HG02938 (cell line): Measurements from ENCODE around the gene CSNK1G2.

Source experiments
- ATAC-seq: cut with Tn5 transposase; IDR thresholded peaks from one replicate; pipeline ENCODE4 v1.9.1; 2021; ENCODE audit warnings: mild to moderate bottlenecking, moderate library complexity; ENCODE audit not compliant: unreplicated experiment

Gene CSNK1G2

DNA sequence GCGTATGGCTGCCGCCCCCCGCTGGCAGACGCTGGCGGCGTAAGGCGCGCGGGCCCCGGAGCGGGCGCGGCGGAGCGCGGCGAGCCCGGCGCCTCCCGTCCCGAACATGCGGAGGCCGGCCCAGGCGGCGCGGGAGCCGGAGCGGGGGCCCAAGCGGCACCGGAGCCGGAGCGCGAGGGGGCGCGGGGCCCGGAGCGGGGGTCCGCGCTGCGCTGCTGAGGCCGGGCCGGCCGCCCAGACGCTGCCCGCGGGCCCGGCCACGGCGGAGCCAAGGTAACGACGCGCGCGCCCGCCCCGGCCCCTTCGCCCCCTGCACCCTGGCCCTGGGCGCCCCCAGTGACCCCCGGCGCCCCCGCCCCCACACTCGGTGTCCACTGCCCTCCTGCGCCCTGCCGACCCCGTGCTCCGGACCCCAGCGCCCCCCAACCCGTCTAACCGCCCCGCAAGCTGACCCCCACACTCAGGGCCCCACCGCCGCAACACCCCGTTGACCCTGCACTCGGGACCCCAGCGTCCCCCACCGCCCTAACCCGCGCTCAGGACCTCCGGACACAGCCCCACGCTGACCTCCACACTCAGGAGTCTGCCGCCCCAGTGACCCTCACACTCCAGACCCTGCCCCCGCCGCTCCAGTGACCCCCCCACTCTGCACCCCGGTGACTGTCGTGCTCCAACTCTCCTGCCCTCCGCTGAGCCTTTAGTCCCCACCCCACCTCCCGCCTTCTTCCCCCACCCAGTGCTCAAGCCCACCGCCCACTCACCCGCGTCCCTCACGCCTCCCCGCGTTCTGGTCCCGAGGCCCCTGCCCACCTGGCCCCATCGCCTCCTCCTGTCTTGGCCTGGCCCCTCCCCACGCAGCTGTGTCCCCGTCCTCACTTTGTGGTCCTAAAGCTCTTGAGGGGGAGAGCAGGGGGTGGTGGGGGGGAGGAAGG is at the start of gene CSNK1G2:
Gene CSNK1G2 (plus strand): TSS at position 27 of the 932 bp plus-strand sequence. CDS start 28,601 bp downstream, outside the sequence.
- ATAC-seq, result no peak

GRCh38 chr19:1893791-1894190 is 47.2 kb upstream of the CSNK1G2 start:
- no peak for ATAC-seq

DNA sequence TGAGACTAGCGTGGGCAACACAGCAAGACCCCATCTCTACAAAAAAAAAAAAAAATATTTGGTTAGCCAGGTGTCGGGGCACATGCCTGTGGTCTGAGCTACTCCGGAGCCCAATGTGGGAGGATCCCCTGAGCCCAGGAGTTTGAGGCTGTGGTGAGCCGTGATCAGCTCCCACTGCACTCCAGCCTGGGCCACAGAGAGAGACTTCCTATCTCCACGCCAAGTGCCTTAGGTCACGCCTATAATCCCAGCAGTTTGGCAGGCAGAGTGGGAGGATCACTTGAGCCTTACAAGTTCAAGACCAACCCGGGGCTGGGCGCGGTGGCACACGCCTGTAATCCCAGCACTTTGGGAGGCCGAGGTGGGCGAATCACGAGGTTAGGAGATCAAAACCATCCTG is 44.5 kb upstream of the CSNK1G2 start:
- ATAC-seq, result no peak

- no peak for ATAC-seq
Measured at GRCh38 chr19:1901940-1902404, 39.0 kb upstream of the CSNK1G2 start.

DNA sequence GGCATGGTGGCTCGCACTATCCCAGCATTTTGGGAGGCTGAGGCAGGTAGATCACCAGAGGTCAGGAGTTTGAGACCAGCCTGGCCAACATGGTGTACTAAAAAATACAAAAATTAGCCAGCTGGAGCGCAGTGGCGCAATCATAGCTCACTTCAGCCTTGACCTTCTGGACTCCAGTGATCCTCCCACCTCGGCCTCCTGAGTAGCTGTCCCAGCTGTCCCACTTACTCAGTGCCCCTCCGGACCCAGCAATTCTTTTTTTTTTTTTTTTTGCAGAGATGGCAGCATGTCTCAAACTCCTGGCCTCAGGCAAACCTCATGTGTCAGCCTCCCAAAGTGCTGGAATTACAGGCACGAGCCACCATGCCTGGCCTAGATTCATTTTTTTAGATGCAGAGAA is 38.0 kb upstream of the CSNK1G2 start:
- no peak for ATAC-seq

DNA sequence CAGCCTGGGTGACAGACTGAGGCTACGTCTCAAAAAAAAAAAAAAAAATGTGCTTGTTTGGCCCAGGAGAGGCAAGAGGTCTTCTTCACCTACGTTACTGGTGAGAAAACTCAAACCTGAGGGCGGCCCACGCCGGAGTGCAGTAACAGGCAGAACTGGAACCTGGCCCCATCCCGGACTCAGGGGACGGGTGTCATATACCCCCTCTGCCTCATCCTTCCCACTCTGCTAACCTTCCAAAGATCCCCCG is 36.2 kb upstream of the CSNK1G2 start:
- peak; percentile 12 for ATAC-seq

DNA sequence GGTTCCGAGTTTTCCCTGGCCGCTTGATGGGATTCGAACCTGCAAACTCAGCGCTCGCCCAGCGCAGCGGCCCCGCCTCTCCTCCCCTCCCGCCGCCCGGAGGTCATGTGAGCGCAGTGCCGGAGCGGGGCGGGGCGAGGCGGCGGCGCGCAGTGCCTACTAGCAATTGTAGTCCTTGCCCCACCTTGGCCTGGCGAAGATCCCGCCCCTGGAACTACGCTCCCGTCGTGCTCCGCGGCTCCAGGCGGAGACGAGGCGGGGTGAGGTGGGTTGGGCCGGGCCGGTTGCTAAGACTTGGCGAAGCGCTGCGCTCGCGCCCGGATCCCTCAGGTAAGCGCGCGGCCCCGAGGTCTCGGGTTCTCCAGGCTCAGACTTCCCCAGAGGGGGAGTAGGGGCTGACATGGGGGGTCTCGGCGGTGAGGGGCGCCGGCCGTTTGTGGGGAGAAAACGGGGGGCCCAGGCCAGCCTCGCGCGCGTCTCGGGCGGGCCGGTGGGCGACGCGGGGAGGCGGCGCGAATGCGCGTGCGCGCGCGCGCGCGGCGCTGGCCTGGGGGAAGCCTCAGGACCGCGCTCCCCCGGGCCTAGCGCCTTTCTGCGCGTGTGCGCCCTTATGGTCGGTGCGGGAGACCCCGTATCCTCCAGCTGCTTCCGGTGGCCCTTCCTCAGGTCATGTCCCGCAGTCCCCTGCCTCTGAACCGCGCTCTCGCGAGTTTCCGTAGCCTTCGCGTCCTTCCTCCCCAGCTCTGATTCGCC is 35.7 kb upstream of the CSNK1G2 start, which contains the start of the genes ADAT3 and SCAMP4:
Gene ADAT3 (plus strand): TSS at position 290 of the 753 bp plus-strand sequence. CDS start 6,649 bp downstream, outside the sequence.
Gene SCAMP4 (plus strand): TSS at position 290 of the 753 bp plus-strand sequence. CDS start 9,621 bp downstream, outside the sequence.
- ATAC-seq, result peak; percentile 75

DNA sequence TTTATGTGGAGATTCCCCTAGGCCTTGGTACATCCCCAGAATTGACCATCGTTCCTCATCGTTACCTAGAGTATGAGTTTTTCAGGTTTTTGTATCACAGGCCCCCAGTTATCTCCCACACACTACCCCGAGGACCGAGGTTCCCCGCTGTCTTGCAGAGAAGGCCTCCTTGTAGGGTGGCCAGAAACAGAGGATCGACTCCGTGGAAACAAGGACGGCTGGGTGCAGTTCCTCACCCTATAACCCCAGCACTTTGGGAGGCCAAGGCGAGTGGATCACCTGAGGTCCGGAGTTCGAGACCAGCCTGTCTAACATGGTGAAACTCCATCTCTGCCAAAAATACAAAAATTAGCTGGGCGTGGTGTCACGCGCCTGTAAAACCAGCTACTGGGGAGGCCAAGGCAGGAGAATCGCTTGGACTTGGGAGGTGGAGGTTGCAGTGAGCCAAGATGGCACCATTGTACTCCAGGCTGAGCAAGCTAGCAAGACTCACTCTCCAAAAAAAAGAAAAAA is 35.1 kb upstream of the CSNK1G2 start:
- ATAC-seq, result no peak

- no peak for ATAC-seq
Measured at GRCh38 chr19:1906985-1907562, 33.9 kb upstream of the CSNK1G2 start.

DNA sequence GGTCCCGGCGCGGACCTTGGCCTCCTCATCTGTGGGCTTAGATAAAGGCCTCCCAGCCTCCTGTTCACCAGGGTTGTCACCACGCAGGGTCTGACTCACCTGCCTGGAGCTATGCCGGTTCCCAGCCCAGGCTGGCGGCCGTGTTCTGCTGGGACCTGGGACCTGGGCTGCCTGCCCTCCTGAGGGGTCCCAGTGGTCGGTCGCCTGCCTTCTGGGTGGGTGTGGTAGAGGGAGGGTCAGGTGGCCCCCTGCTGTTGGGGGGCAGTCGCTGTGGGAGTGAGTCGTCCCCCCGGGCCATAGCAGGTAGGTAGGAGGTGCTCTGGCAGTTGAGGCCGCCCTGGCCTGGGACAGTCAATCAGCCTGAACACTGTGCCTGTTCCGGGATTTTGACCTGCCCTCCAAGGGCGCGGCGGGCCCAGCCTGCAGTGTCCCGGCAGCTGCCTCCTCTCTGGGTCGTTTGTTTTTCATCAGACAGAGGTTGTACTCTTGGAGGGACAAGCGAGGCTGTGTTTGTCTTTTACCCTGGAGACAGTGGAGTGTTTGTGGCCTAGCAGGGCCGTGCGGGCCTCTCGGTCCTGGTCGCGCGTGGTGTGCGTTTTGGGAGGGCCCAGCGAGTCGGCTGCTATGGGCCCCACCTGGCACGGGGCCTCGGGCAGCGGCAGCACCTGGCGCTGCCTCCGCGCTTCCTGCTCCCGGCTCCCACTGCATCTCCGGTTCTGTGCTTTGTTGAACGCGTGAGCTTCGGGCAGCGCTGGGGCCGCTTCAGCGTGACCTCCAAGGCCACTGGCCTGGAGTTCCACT is 33.2 kb upstream of the CSNK1G2 start:
- ATAC-seq, result no peak

GRCh38 chr19:1908364-1908678 is 32.7 kb upstream of the CSNK1G2 start:
- no peak for ATAC-seq

- no peak for ATAC-seq
Measured at GRCh38 chr19:1909761-1910080, 31.3 kb upstream of the CSNK1G2 start.

- no peak for ATAC-seq
Measured at GRCh38 chr19:1910177-1910576, 30.8 kb upstream of the CSNK1G2 start.

DNA sequence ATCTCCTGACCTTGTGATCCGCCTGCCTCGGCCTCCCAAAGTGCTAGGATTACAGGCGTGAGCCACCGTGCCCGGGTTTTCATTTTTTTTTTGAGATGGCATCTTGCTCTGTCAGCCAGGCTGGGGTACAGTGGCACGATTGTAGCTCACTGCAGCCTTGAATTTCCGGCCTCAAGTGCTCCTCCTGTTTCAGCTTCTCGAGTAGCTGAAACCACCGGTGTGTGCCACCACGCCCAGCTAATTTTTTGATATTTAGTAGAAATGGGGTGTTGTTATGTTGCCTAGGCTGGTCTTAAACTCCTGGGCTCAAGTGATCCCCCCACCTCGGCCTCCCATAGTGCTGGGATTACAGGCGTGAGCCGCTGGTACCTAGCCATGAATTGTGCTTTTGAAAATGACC is 29.9 kb upstream of the CSNK1G2 start:
- no peak for ATAC-seq

DNA sequence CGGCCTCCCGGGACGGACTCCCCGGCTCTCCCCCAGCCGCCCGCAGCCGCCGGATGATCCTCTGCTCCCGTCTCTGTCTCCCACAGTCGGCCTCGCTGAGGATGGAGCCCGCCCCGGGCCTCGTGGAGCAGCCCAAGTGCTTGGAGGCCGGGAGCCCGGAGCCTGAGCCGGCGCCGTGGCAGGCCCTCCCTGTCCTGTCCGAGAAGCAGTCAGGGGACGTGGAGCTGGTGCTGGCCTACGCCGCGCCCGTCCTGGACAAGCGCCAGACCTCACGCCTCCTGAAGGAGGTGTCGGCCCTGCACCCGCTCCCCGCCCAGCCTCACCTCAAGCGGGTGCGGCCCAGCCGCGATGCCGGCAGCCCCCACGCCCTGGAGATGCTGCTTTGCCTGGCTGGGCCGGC is 29.0 kb upstream of the CSNK1G2 start:
- no peak for ATAC-seq

DNA sequence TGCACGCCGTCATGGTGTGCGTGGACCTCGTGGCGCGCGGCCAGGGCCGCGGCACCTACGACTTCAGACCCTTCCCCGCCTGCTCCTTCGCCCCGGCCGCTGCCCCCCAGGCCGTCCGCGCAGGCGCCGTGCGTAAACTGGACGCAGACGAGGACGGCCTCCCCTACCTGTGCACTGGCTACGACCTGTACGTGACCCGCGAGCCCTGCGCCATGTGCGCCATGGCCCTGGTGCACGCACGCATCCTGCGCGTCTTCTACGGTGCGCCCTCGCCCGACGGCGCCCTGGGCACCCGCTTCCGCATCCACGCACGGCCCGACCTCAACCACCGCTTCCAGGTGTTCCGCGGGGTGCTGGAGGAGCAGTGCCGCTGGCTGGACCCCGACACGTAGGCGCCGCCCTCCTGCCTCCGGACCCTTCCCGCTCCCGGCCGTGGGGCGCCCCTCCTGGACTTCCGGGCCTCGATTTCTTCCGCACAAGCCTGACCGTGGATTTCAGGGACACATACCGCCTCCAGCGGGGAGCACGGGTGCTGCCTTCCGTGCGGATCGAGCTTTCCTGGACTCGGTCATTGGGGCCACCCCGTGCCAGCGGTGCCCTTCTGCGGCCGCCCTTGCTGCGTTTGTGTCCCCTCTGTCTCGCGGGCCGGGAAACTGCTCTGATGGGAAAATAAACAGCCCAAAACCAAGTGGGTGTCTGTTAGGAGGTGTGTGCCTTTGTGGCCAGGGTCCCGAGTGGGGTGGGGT is 28.0 kb upstream of the CSNK1G2 start:
- no peak for ATAC-seq

GRCh38 chr19:1913781-1914577 is 27.0 kb upstream of the CSNK1G2 start:
- no peak for ATAC-seq

- ATAC-seq, result no peak
Measured at GRCh38 chr19:1914826-1915341, 26.1 kb upstream of the CSNK1G2 start.

- ATAC-seq, result no peak
Measured at GRCh38 chr19:1917146-1917545, 23.8 kb upstream of the CSNK1G2 start.
